ENCODE data around the gene RIPK1. TPM values are rescaled to one million over a fixed set of nuclear protein-coding genes. Genes with fewer than 3 reads are reported as not detected.

RIPK1 gene
- total and polyA plus RNA-seq, 2 of the 8 experiments (the other 6 are each of a cell fraction or from before 2014, with no cell fraction given): 5.9 to 22.9 TPM

GRCh38 chr6:3041606-3042005 lies 26.7 kb upstream of the RIPK1 start (continued):
- TF ChIP-seq RNF2 (IDR thresholded peaks at IDR 0.05; ENCODE audit: borderline replicate concordance, low read depth, low read length, missing control alignments, poor library complexity, severe bottlenecking) (no peak), NRF1 (IDR thresholded peaks at IDR 0.05; ENCODE audit: low read depth, low read length) (no peak)
